Measurements from ENCODE around the gene GPC3.

DNA sequence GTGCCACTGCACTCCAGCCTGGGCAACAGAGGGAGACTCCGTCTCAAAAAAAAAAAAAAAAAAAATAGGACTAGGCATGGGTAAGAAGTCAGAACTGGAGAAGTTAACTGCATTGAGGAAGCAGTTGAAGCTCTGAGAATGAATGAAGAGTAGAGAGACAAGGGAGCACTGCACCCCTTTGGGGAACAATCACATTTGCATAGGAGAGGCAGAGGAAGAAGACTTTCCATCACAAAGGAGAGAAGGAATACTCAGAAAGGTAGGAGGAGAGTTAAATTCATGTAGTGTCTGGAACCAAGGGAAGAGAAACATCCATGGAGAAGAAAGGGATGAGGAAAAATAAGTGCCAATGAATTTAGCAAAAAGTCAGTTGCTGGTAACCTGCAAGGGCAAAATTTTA lies 72.4 kb downstream of the GPC3 start:
- TF ChIP-seq, protein P1, sequence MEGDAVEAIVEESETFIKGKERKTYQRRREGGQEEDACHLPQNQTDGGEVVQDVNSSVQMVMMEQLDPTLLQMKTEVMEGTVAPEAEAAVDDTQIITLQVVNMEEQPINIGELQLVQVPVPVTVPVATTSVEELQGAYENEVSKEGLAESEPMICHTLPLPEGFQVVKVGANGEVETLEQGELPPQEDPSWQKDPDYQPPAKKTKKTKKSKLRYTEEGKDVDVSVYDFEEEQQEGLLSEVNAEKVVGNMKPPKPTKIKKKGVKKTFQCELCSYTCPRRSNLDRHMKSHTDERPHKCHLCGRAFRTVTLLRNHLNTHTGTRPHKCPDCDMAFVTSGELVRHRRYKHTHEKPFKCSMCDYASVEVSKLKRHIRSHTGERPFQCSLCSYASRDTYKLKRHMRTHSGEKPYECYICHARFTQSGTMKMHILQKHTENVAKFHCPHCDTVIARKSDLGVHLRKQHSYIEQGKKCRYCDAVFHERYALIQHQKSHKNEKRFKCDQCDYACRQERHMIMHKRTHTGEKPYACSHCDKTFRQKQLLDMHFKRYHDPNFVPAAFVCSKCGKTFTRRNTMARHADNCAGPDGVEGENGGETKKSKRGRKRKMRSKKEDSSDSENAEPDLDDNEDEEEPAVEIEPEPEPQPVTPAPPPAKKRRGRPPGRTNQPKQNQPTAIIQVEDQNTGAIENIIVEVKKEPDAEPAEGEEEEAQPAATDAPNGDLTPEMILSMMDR (conservative IDR thresholded peaks at IDR 0.05 in 1 of 2, IDR thresholded peaks at IDR 0.05 in 1 of 2; ENCODE audit: extremely low read depth in 1 of 2, insufficient read depth in 1 of 2, low read depth in 1 of 2, low read length in 2 of 2) = no peak
- no peak for TF ChIP-seq EZH2 (IDR thresholded peaks at IDR 0.05; ENCODE audit: borderline replicate concordance, low read length)
